NCI-H524 (cell line): ENCODE measurements around the gene ANP32A.
A peak's percentile ranks its signal among the peaks of the same experiment; 100 is the strongest.
"Not testable (repeated sequence)": the region's sequence is repeated elsewhere in the genome, so short reads cannot be mapped to it uniquely, and the experiment has no call there.

Experiments
- DNase-seq, 2 experiments: peaks; one replicate each; lab custom pipeline; 2025; lab: John Stamatoyannopoulos, UW

The ANP32A gene

DNA sequence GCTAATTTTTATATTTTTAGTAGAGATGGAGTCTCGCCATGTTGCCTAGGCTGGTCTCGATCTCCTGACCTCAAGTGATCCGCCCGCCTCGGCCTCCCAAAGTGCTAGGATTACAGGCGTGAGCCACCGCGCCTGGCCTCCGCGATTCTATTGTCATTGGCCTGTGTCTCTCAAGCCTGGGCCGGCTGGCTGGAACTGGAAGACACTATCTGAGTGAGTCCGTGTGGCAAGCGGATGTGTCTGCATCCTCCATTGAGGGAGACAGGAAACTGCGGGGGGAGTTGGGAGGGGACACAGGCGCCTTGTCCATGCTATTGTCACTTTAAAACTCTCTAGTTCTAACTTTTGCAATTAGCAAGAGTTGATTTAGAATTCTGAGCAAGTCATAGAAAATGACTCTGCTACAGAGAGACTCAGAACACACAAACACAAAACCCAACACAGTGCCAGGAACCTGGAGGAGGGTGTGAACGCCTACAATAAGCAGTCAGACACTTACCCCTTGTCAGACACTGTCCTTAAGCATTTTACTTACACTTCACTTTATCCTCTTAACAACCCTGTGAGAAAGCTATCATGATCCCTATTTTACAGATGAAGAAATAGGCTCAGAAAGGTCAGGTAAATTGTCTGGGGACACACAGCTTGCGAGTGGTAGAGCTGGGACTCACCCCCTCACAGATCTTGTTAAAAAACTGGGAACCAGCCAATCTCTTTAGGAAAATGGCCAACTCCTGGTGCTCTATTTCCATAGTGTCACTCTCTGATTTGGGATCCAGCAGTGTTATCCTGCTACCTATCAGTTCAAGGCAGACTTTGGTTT is 38.7 kb downstream of the ANP32A start:
- no peak for DNase-seq

DNA sequence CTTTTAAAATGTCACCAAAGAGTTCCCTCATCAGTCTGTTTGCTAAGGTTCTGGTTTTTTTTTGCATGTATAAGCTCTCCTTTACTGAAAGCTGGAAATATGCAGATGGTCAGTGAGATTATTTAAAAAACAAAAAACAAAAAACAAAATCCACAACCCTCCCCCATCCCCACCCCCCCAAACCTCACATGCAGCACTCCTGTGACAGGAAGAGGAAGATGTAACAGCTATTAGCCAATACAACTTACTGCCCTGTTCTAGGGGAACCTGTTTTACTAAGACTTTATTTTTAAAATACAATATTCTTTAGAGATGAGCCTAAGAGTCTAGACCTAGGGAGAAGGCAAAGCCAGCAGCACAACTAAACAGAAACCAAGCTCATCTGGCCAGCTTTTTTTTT is 39.5 kb downstream of the ANP32A start:
- DNase-seq, result no peak

DNA sequence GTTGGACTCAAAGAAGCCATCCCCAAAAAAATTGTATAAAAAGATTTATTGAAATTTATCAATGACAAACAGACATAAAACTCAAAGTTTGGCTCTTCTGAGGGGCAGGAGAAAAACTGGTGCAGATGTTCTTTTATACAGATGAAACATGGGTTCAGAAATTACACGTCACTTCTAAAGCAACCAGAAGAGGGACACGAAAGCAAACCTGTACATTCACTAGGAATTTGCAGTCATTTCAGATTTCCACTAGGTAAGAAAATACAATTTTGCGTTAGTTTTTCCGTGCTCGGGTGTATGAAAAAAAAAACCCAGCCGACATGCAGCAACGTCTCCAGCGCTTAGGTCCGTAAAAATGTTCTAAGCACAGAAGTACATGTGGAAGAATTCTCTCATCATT is 41.8 kb downstream of the ANP32A start:
- no peak for DNase-seq

DNA sequence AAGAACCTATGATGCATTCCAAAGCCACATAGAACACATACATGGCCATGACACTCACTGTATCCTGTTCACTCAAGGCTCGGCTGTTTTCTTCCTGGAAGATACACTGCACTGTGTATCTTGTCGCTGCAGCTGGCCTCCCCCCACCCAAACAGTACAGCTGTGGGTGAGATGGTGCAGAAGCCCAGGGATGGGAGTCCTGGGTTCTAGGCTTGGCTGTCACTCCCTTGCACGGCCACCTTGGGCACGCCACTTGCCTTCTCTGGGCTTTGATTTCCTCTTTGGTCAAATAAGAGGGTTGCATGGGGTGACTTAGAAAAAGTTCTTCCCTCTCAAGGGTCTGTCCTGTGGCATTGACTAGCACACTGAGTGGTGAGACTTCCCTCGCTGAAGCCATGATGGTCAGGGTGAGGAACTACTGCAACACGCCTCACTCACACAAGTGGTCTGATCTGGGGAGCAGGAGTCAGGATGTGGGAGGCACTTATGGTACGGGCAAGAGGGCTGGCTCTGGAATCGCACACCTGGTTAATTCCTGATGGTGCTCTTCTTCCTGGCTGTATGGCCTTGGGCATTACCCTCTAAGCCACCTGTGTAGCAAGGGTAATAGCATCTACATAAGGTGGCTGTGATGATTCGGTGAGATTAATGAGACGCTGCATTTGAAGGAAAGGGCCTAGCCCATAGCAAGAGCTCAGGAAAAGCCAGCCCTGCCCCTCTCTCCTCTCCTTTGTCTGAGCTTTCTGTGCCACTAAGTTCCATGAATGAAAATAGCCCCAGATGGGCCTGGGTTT is 44.0 kb downstream of the ANP32A start:
- DNase-seq, result peak in 1 of 2 experiments; percentile 52

DNA sequence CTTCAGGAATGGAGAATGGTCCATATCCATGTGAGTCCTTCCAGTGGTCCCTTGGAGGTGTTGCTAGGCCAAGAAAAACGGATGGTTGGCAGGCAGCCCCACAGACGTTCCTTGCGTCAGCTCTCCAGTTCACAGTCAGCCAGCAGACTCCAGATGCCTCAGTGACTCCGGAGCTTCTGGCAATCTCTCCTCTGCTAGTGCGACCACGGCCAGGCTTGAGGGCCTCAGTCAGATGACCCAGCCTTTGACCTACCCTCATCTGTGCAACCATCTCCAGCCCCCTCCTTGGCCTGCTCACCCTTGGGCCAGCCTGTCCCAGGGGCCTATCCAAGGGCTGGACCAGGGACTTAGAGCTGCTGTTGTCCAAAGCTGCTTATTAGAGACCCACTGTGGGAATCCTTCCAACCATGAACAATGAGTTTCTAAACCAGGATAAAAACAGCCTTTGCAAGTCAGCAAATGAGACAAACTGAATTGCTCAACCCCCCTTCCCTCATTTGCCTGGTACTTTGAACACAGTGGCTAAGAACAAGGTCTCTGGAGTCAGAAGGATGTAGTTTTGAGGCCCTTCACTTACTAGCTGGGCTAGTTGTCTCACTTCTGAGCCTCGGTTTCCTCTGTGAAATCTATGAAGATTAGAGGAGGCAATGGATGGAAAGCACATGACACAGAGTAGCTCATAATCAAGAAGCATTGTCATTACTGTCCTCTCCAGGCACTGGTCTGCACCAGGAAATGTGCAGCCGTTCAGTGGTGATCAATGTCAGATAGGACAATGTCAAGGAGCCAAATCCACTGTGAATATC is 44.8 kb downstream of the ANP32A start:
- DNase-seq, result no peak

DNA sequence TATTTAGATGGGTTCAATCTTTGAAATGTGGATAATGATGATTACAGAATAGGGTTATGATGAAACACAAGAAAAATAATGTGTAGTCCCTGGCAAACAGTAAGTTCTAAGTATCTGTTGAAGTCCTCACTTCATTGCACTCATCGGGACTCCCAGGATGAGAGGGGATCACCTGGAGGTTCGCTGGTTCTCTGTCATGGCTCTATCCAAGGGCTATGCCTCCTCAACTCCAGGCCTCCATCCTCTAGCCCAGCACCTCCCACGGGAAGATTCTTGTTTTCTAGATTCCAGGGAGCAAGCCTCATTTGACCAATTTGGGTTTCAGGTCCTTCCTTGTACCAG is 45.5 kb downstream of the ANP32A start:
- no peak for DNase-seq

DNA sequence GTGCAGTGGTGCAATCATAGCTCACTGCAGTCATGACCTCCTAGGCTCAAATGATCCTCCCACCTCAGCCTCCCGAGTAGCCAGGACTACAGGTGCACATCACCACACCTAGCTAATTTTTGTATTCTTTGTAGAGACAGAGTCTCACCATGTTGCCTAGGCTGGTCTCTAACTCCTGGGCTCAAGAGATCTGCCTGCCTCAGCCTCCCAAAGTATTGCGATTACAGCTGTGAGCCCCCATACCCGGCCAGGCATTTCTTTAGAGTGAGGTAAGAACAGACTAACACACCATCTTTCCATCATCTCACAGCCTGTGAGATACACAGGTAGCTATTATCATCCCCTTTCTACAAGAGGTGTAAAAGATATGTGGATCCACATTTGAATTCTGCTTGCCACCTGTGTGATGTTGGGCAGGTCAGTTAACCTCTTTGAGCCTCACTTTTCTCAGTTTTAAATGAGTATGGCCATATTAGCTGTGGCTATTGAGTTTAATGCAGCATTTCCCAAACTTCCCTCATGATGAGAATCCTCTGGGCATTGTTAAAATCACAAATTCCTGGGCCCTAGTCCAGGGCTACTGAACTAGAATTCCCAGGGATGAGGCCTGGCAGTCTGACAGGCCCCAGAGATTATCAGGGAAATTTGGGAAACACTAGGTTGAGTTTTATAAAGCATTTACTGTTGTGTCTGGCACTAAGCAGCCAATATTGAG is 46.0 kb downstream of the ANP32A start:
- DNase-seq, result no peak

DNA sequence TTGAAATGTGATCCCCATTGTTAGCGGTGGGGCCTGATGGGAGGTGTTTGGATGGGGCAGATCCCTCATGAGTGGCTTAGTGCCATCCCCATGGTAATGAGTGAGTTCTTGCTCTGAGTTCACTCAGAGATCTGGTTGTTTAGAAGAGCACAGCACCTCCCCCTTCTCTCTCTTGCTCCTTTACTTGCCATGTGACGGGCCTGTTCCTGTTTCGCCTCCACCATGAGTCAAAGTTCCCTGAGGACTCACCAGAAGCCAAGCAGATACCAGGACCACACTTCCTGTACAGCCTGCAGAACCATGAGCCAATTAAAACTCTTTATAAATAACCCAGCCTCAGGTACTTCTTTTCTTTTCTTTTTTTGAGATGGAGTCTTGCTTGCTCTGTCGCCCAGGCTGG is 46.6 kb downstream of the ANP32A start:
- DNase-seq, result peak in 1 of 2 experiments; percentile 75

DNA sequence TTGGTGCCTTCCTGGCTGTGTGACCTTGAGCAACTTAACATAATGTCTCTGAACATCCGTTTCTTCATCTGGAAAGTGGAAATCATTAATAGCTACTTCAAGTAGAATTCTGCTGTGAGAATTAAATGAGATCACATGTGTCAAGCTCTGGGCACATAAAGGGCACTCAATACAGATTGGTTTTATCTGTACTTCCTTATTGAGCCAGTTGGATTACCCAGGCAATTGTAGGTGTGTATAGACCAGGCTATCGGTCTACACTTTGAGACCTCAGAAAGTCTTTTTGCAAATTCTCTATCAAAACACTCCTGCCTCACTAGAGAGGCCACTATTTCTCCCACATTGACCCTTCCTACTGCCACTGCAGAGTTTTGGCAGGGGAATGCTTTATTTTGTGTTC is 47.7 kb downstream of the ANP32A start:
- no peak for DNase-seq

DNA sequence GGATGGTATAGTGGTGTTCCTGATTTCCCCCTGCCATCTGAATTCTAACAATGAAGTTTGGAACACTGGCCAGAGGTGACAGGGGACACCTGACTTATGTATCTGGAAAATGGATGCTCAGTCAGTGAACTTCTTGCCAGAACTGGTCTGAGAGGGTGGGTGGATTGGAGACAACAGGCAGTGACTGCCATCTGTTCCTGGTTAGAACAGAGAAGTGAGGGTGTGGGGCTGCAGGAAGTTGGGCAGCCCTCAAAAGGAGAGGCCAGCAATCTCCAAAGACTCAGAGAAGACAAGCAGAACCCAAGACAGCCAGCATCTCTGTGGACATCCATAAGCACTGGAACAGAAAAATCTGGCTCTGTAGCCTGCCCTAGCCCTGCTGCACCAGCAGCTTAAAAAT is 50.5 kb downstream of the ANP32A start:
- peak in 1 of 2 experiments; percentile 48 for DNase-seq

DNA sequence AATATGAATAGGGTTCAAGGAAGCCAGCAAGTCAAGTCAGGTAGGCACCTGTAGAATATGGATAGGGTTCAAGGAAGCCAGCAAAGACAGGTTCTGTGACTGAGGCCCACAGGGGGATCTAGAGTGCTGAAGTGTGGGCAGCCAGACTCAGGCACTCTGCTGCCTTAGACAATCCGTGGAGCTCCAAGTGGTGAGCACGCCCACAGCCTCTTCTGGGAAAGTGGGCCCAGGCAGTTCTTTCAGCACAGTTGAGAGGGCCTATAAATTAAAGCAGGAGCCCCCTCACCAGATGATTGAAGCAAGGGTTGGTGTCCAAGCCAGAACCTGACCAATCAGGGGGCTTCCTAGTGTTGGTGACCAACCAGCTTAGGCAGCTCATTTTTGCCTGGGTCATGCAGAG is 51.0 kb downstream of the ANP32A start:
- no peak for DNase-seq

DNA sequence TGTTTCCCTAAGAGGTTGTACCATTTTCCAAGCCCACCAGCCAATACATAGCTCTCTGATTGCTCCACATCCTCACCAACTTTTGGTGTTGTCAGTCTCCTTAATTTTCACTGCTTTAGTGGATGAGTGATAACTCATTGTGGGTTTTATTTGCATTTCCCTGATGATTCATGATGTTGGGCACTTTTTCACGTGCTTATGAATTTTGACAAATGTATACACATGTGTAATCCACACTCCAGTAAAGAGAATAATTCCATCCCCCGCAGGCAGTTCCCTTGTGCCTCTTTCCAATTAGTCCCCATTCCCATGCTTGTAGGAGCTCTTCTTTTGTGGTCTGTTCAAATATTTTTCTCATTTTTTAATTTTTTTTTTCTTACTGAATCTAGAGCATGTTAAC is 52.4 kb downstream of the ANP32A start:
- DNase-seq, result no peak

DNA sequence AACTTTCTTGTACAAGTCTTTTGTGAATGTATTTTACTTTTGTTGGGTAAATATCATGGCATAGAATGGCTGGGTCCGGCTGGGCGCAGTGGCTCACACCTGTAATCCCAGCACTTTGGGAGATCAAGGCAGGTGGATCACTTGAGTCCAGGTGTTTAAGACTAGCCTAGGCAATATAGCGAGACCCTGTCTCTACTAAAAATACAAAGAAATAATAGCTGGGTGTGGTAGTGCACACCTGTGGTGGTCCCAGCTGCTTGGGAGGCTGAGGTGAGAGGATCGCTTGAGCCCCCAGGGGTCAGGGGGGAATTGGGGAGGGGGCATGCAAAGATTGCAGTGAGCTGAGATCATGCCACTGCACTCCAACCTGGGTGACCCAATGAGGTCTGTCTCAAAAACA is 52.9 kb downstream of the ANP32A start:
- DNase-seq, result no peak

DNA sequence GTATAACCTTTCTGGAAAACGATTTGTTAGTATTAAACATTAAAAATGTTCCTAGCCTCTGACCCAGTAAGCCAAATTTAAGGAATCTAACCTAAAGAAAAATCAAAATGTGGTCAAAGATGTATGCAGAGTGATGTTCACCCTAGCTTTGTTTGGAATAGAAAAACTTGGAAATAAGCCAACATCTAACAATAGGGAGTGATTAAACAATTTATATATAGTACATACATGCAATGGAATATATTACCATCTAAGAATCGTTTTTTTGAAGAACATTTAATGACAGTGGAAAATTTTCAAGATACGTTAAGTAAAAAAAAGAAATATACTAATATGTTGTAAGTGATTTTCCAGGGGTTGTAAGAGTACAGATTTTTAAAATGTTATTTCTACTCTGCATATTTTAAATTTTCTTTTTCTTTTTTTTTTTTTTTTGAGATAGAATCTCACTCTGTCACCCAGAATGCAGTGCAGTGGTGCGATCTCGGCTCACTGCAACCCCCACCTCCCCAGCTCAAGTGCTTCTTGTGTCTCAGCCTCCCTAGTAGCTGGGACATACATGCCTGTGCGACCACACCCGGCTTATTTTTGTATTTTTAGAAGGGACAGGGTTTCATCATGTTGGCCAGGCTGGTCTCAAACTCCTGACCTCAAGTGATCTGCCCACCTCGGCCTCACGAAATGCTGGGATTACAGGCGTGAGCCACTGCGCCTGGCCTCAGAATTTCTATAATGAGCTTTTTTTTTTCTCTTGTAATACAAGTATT is 54.9 kb downstream of the ANP32A start:
- DNase-seq, result no peak

DNA sequence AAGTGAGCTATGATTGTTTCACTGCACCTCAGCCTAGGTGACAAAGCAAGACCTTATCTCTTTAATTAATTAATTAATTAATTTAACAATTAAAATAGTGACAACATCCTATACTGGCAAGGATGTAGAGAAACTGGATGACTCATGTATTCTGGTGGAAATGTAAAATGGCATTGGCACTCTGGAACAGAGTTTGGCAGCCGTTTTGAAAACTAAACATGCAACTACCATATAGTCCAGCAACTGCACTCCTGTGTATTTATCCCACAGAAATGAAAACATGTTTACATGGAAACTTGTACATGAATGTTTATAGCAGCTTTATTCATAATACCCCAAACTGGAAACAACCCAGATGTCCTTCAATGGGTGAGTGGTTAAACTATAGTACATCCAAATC is 56.6 kb downstream of the ANP32A start:
- DNase-seq, result no peak

DNA sequence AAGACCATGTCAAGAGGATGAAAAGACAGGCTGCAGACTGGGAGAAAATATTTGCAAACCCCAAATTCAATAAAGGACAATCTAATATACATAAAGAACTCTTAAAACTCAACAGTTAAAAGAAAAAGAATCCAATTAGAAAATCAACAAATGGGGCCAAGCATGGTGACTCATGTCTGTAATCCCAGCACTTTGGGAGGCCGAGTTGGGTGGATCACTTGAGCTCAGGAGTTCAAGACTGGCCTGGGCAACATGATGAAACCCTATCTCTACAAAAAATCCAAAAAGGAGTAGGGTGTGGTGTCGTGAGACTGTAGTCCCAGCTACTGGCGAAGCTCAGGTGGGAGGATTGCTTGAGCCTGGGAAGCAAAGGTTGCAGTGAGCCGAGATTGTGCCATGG is 57.6 kb downstream of the ANP32A start:
- DNase-seq, result no peak

DNA sequence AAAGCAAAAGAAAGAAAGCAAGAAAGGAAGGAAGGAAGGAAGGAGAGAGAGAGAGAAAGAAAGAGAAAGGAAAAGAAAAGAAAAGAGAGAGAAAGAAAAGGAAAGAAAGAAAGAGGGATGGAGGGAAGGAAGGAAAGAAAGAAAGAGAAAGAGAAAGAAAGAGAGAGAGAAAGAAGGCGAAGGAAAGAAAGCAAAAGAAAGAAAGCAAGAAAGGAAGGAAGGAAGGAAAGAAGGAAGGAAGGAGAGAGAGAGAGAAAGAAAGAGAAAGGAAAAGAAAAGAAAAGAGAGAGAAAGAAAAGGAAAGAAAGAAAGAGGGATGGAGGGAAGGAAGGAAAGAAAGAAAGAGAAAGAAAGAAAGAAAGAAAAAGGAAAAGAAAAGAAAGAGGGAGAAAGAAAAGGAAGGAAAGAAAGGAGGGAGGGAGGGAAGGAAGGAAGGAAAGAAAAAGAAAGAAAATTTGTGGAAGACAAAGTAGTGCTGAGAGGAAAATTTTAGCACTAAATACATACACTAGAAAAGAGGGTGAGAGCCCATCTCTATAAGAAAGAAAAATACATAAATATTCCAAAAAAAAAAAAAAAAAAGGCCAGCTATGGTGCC is 60.6 kb downstream of the ANP32A start:
- DNase-seq, result not testable (repeated sequence)

DNA sequence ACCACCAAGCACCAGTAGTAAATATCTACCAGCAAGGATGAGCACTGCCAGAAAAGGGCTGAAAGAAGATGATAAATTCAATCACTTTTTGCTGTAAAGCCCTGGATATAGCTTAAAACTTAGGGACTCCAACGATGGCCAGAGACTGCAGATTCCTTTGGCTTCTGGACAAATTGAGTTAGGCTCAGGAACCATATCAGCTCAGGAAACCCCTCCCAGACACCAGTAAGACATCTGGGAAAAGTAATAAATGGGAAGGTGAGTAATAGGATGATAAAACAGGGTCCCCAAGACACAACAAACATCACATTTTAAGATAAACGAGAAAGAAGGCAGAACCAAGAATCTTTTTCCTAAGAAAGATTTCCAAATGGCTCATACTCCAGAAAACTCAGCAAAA is 65.0 kb downstream of the ANP32A start:
- no peak for DNase-seq

DNA sequence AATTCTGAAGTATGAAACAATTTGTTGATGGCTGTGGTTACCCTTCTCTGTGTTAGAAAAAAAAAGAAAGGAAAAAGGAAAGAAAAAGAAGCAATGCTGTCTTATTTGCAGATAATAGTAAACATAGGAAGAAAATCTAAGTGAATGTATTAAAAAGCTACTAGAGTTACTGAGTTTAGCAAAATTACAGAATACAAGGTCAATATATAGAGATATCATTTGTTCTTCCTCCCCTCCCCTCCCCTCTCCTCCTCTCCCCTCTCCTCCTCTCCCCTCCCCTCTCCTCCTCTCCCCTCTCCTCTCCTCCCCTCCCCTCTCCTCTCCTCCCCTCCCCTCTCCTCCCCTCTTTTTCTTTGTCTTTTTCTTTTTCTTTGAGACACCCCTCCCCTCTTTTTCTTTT is 69.1 kb downstream of the ANP32A start:
- no peak for DNase-seq

DNA sequence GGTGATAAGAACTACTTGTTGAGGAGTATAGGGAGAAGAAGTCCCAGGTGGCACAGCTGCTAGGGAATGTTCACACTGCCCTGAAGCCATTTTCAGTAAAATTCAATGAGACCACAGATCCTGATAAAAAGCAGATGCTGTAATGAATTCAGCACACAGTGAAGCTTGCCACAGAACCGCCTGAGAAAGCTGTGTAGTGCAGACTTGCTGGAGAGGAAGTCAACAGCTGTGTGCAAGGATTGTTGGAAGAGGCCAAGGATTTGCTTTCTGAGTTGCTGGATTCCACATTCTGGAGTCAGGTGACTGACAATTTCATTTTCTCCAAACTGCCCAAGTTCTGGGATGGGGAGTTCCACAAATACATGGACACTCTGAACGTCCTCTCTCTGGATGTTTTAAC is 70.9 kb downstream of the ANP32A start:
- DNase-seq, result peak in 1 of 2 experiments; percentile 26

DNA sequence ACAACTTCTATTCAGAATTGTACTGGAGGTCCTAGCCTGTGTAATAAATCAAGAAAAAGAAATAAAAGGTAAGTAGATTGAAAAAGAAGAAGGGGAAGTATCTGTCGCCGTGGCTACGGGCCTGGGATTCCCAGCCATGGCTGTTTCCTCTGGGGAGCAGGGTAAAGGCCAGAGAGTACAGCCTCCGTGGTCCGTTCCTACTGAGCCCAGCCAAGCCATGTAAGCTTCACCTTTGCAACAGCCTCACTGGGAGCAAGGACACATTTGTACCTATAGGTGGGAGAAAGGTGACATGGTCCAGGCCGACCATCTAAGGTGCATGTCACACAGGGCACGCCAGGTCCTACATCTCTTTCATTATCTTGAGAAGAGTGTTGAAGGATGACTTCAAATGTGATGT is 71.3 kb downstream of the ANP32A start:
- DNase-seq, result no peak
